Peyer's patch (tissue), 4 donors: ENCODE data around the gene EFL1. TPM values are rescaled to one million over a fixed set of nuclear protein-coding genes. Genes with fewer than 3 reads are reported as not detected.

Experiments used
- DNase-seq, 3 donors: peaks; one replicate each; pipeline ENCODE4 v3.0.0-alpha.2; 2017 to 2019
- H3K27ac ChIP-seq, 4 donors: fragments of 200-600 bp; sonication (generic); one replicate each; pipeline ENCODE4 v1.5.1; 2016 to 2019
- H3K27me3 ChIP-seq, 2 donors: fragments of 200-600 bp; sonication (generic); one replicate each; pipeline ENCODE4 v1.5.1; 2019
- H3K36me3 ChIP-seq, 3 donors: fragments of 200-600 bp; sonication (generic); one replicate each; pipeline ENCODE4 v1.5.1; 2016 to 2019
- H3K4me1 ChIP-seq, 4 donors: fragments of 200-600 bp; sonication (generic); one replicate each; pipeline ENCODE4 v1.5.1; 2016 to 2019
- H3K4me3 ChIP-seq, 4 donors: fragments of 200-600 bp; sonication (generic); 1 replicate in 3 of 4; 2 replicates in 1 of 4; pipeline ENCODE4 v1.5.1; 2016 to 2019; ENCODE audit warnings: mild to moderate bottlenecking in 1 of 4
- H3K9me3 ChIP-seq, 4 donors: fragments of 200-600 bp; sonication (generic); one replicate each; pipeline ENCODE4 v1.5.1; 2016 to 2019; ENCODE audit warnings: mild to moderate bottlenecking in 1 of 4
- CTCF ChIP-seq, 6 experiments: fragments of 450-650 bp in 4 of 6; fragments of 200-600 bp in 2 of 6; sonication (generic) in 1 of 6; IDR thresholded peaks; one replicate each; pipeline ENCODE4 v1.5.1; 2017 to 2019; ENCODE audit warnings: antibody characterized with exemption in 6 of 6, mild to moderate bottlenecking in 3 of 6, moderate library complexity in 1 of 6
- POLR2A ChIP-seq, 2 donors: fragments of 450-650 bp; IDR thresholded peaks; one replicate each; pipeline ENCODE4 v1.5.1; 2017; ENCODE audit warnings: antibody characterized with exemption in 2 of 2, mild to moderate bottlenecking in 2 of 2, moderate library complexity in 2 of 2
- total RNA-seq, 4 donors: library from RNA; depleted of rRNA; stranded (reverse); fragments of >200 nt; gene quantifications; one replicate each; pipeline ENCODE4 v1.1.0, GENCODE V29; 2016

EFL1 gene
- total RNA-seq, 4 donors from 2014 or later = 32.2 to 43.9 (median 40.0) TPM

GRCh38 chr15:82128401-82129148, 134.0 kb downstream of the EFL1 start:
- no peak for TF ChIP-seq CTCF (IDR thresholded peaks at IDR 0.05)
- no peak for TF ChIP-seq POLR2A (IDR thresholded peaks at IDR 0.05)
- no peak for DNase-seq
- Histone ChIP-seq H3K27ac (no peak overlapping the region), H3K4me3 (no peak overlapping the region), H3K4me1 (no peaks in the 10 kb centered on the region), H3K9me3 (no peaks in the 10 kb centered on the region), H3K36me3 (peaks cover 0 to 16% (median 0%) of the 10 kb centered on the region in 3 donors), H3K27me3 (no peaks in the 10 kb centered on the region)

- Histone ChIP-seq H3K27ac (no peak overlapping the region), H3K4me1 (no peaks in the 10 kb centered on the region), H3K27me3 (no peaks in the 10 kb centered on the region), H3K4me3 (no peak overlapping the region), H3K36me3 (peaks cover 0 to 9% (median 0%) of the 10 kb centered on the region in 3 donors), H3K9me3 (no peaks in the 10 kb centered on the region)
- TF ChIP-seq CTCF (IDR thresholded peaks at IDR 0.05) (no peak), POLR2A (IDR thresholded peaks at IDR 0.05) (no peak)
- DNase-seq = no peak
Measured at GRCh38 chr15:82127581-82127980, 135.0 kb downstream of the EFL1 start.

- no peak for TF ChIP-seq CTCF (IDR thresholded peaks at IDR 0.05)
- no peak for TF ChIP-seq POLR2A (IDR thresholded peaks at IDR 0.05)
- Histone ChIP-seq H3K4me1 (no peaks in the 10 kb centered on the region), H3K27ac (no peak overlapping the region), H3K27me3 (no peaks in the 10 kb centered on the region), H3K4me3 (no peak overlapping the region), H3K9me3 (no peaks in the 10 kb centered on the region), H3K36me3 (peaks cover 0 to 6% (median 0%) of the 10 kb centered on the region in 3 donors)
- no peak for DNase-seq
Measured at GRCh38 chr15:82126346-82126745, 136.2 kb downstream of the EFL1 start.

- DNase-seq = no peak
Measured at GRCh38 chr15:82124331-82125263, 137.9 kb downstream of the EFL1 start.

More at GRCh38 chr15:82124331-82125263, 137.9 kb downstream of the EFL1 start:
- no peak overlapping the region for H3K27ac ChIP-seq
- TF ChIP-seq CTCF (IDR thresholded peaks at IDR 0.05) (no peak), POLR2A (IDR thresholded peaks at IDR 0.05) (no peak)
- H3K27me3 ChIP-seq = no peaks in the 10 kb centered on the region
- peaks cover 0 to 16% (median 0%) of the 10 kb centered on the region in 3 donors for H3K36me3 ChIP-seq
- no peaks in the 10 kb centered on the region for H3K4me1 ChIP-seq
- no peaks in the 10 kb centered on the region for H3K9me3 ChIP-seq
- no peak overlapping the region for H3K4me3 ChIP-seq
